HEK293 (cell line): ENCODE data around the gene RNF31.

Source experiments
- MEIS1 ChIP-seq: sonication (generic); formaldehyde crosslinking; IDR thresholded peaks from 2 replicates; pipeline ENCODE4 v1.8.1; 2022; ENCODE audit warnings: missing genetic modification reagents, mild to moderate bottlenecking, borderline replicate concordance
- MYNN ChIP-seq: fragments of 450-650 bp; formaldehyde crosslinking; IDR thresholded peaks from 2 replicates; pipeline ENCODE4 v1.5.1; 2016; ENCODE audit warnings: missing biosample characterization, missing genetic modification characterization, borderline replicate concordance
- MZF1 ChIP-seq: fragments of 450-650 bp; formaldehyde crosslinking; IDR thresholded peaks from 2 replicates; pipeline ENCODE4 v1.5.1; 2017; ENCODE audit warnings: missing biosample characterization, missing genetic modification characterization, borderline replicate concordance
- TCF7L2 ChIP-seq: IDR thresholded peaks from 2 replicates; pipeline ENCODE4 v1.6.1; 2011; ENCODE audit warnings: low read depth, mild to moderate bottlenecking, inconsistent platforms, low read length, moderate library complexity, borderline replicate concordance
- ZBTB21 ChIP-seq: fragments of 450-650 bp; formaldehyde crosslinking; IDR thresholded peaks from 2 replicates; pipeline ENCODE4 v1.5.1; 2017; ENCODE audit warnings: missing biosample characterization, missing genetic modification characterization
- ZBTB8A ChIP-seq: fragments of 450-650 bp; formaldehyde crosslinking; IDR thresholded peaks from 2 replicates; pipeline ENCODE4 v1.5.1; 2016; ENCODE audit warnings: missing biosample characterization, missing genetic modification characterization
- ZIC2 ChIP-seq: fragments of 450-650 bp; formaldehyde crosslinking; IDR thresholded peaks from 2 replicates; pipeline ENCODE4 v1.5.1; 2016; ENCODE audit warnings: missing biosample characterization, missing genetic modification characterization
- ZNF140 ChIP-seq: fragments of 450-650 bp; formaldehyde crosslinking; IDR thresholded peaks from 2 replicates; pipeline ENCODE4 v1.5.1; 2016; ENCODE audit warnings: missing biosample characterization, missing genetic modification characterization
- ZNF202 ChIP-seq: fragments of 450-650 bp; formaldehyde crosslinking; IDR thresholded peaks from 2 replicates; pipeline ENCODE4 v1.5.1; 2016; ENCODE audit warnings: missing biosample characterization, missing genetic modification characterization, borderline replicate concordance
- ZNF23 ChIP-seq: fragments of 450-650 bp; formaldehyde crosslinking; IDR thresholded peaks from 2 replicates; pipeline ENCODE4 v1.5.1; 2016; ENCODE audit warnings: missing biosample characterization, missing genetic modification characterization, borderline replicate concordance
- ZNF274 ChIP-seq, 2 experiments: fragments of 200-500 bp in 1 of 2; fragments of 450-650 bp in 1 of 2; sonication (Bioruptor generic) in 1 of 2; formaldehyde crosslinking in 1 of 2; IDR thresholded peaks; 2 replicates each; pipeline versions ENCODE4 v1.5.1 to v1.6.1; 2014 to 2016; ENCODE audit warnings: borderline replicate concordance in 1 of 2, inconsistent platforms in 1 of 2, low read length in 1 of 2, missing biosample characterization in 1 of 2, missing genetic modification characterization in 1 of 2
- ZNF324 ChIP-seq: fragments of 450-650 bp; formaldehyde crosslinking; IDR thresholded peaks from 2 replicates; pipeline ENCODE4 v1.5.1; 2016; ENCODE audit warnings: missing biosample characterization, missing genetic modification characterization
- ZNF514 ChIP-seq: fragments of 450-650 bp; formaldehyde crosslinking; IDR thresholded peaks from 2 replicates; pipeline ENCODE4 v1.5.1; 2016; ENCODE audit warnings: missing biosample characterization, missing genetic modification characterization
- ZNF561 ChIP-seq: fragments of 450-650 bp; IDR thresholded peaks from 2 replicates; pipeline ENCODE4 v1.5.1; 2018; ENCODE audit warnings: missing biosample characterization, missing genetic modification characterization, borderline replicate concordance
- ZNF629 ChIP-seq: fragments of 450-650 bp; formaldehyde crosslinking; IDR thresholded peaks from 2 replicates; pipeline ENCODE4 v1.5.1; 2017; ENCODE audit warnings: missing biosample characterization, missing genetic modification characterization
- ZNF658 ChIP-seq: fragments of 450-650 bp; formaldehyde crosslinking; IDR thresholded peaks from 2 replicates; pipeline ENCODE4; 2016; ENCODE audit warnings: missing biosample characterization, missing genetic modification characterization
- ZSCAN30 ChIP-seq: fragments of 450-650 bp; IDR thresholded peaks from 2 replicates; pipeline ENCODE4 v1.5.1; 2018; ENCODE audit warnings: missing biosample characterization, mild to moderate bottlenecking, missing genetic modification characterization, moderate library complexity
- TF ChIP-seq, protein P1 (sequence below): fragments of 450-650 bp; formaldehyde crosslinking; IDR thresholded peaks from 2 replicates; pipeline ENCODE4 v1.5.1; 2016; ENCODE audit warnings: missing biosample characterization, missing genetic modification characterization
- TF ChIP-seq, protein P2 (sequence below): fragments of 450-650 bp; formaldehyde crosslinking; IDR thresholded peaks from 2 replicates; pipeline ENCODE4 v1.5.1; 2016; ENCODE audit warnings: missing biosample characterization, missing genetic modification characterization
- TF ChIP-seq, protein P3 (sequence below): sonication (generic); formaldehyde crosslinking; IDR thresholded peaks from 2 replicates; pipeline ENCODE4 v1.8.1; 2022; ENCODE audit warnings: mild to moderate bottlenecking, moderate library complexity, missing genetic modification reagents
- TF ChIP-seq, protein P4 (sequence below): fragments of 450-650 bp; formaldehyde crosslinking; IDR thresholded peaks from 2 replicates; pipeline ENCODE4; 2016; ENCODE audit warnings: missing biosample characterization, missing genetic modification characterization
- TF ChIP-seq, protein P5 (sequence below): fragments of 450-650 bp; formaldehyde crosslinking; IDR thresholded peaks from 2 replicates; pipeline ENCODE4 v1.5.1; 2016; ENCODE audit warnings: missing biosample characterization, missing genetic modification characterization
- TF ChIP-seq, protein P6 (sequence below): fragments of 450-650 bp; formaldehyde crosslinking; IDR thresholded peaks from 2 replicates; pipeline ENCODE4 v1.5.1; 2016; ENCODE audit warnings: missing biosample characterization, missing genetic modification characterization, borderline replicate concordance
- TF ChIP-seq, protein P7 (sequence below): fragments of 450-650 bp; formaldehyde crosslinking; IDR thresholded peaks from 2 replicates; pipeline ENCODE4 v1.5.1; 2016; ENCODE audit warnings: missing biosample characterization, missing genetic modification characterization

Gene RNF31

DNA sequence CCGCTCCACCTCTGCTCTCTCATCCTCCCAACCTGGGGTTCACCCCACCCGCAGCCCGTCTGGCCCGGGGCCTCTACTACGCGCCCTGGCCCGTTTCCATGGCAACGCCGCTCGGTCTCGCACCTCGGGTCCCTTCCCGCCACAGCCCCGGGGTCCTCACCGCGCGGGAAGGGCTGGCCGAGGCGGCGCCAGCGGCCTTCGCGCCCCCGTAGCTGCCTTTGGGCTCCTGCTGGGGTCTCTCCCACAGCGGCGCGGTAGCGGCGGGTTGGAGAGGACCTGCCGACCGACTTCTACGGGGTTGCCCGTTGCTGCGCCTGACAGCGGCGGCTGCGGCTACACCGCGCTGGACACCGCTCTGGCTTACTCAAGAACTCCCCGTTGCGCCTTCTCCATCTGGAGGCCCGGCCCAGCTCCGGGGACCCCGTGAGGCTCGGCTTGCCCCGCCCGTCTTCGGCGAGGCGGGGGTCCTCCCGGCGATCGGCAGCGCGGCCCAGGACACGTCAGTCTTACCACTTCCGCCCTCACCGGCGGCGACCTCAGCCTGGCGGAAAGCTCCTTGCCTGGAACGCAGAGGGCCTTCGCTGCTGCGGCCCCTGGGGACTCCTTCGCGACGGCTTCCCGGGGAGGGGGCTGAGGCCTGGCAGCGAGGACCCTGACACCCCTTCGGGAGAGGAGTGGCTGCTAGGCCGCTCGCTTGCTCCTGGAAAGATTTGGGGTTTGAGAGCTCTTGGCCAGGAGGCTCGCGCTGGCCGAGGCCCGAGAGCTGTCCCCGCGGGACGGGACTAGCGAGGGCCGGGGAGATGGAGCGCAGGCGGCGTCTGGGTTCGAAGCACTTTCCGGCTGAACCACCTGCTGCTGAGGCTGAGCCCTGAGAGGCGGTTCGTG, 48.1 kb downstream of the RNF31 start, which contains the start of gene TM9SF1 (continued):
- TF ChIP-seq ZBTB8A (tag by site-specific recombination): peak; percentile 72
- TF ChIP-seq, protein P1, sequence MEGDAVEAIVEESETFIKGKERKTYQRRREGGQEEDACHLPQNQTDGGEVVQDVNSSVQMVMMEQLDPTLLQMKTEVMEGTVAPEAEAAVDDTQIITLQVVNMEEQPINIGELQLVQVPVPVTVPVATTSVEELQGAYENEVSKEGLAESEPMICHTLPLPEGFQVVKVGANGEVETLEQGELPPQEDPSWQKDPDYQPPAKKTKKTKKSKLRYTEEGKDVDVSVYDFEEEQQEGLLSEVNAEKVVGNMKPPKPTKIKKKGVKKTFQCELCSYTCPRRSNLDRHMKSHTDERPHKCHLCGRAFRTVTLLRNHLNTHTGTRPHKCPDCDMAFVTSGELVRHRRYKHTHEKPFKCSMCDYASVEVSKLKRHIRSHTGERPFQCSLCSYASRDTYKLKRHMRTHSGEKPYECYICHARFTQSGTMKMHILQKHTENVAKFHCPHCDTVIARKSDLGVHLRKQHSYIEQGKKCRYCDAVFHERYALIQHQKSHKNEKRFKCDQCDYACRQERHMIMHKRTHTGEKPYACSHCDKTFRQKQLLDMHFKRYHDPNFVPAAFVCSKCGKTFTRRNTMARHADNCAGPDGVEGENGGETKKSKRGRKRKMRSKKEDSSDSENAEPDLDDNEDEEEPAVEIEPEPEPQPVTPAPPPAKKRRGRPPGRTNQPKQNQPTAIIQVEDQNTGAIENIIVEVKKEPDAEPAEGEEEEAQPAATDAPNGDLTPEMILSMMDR (tag by site-specific recombination): 0 out of 2 replicates have a peak, but pooled peaks have one; percentile 29
- TF ChIP-seq MZF1 (tag by site-specific recombination): no peak
- no peak for TF ChIP-seq ZNF514 (tag by site-specific recombination)
- peak; percentile 29; the same call in 1 of the 2 replicates for TF ChIP-seq ZSCAN30 (tag by site-specific recombination)
- TF ChIP-seq, protein P2, sequence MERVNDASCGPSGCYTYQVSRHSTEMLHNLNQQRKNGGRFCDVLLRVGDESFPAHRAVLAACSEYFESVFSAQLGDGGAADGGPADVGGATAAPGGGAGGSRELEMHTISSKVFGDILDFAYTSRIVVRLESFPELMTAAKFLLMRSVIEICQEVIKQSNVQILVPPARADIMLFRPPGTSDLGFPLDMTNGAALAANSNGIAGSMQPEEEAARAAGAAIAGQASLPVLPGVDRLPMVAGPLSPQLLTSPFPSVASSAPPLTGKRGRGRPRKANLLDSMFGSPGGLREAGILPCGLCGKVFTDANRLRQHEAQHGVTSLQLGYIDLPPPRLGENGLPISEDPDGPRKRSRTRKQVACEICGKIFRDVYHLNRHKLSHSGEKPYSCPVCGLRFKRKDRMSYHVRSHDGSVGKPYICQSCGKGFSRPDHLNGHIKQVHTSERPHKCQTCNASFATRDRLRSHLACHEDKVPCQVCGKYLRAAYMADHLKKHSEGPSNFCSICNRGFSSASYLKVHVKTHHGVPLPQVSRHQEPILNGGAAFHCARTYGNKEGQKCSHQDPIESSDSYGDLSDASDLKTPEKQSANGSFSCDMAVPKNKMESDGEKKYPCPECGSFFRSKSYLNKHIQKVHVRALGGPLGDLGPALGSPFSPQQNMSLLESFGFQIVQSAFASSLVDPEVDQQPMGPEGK: peak; percentile 92
- TF ChIP-seq, protein P3, sequence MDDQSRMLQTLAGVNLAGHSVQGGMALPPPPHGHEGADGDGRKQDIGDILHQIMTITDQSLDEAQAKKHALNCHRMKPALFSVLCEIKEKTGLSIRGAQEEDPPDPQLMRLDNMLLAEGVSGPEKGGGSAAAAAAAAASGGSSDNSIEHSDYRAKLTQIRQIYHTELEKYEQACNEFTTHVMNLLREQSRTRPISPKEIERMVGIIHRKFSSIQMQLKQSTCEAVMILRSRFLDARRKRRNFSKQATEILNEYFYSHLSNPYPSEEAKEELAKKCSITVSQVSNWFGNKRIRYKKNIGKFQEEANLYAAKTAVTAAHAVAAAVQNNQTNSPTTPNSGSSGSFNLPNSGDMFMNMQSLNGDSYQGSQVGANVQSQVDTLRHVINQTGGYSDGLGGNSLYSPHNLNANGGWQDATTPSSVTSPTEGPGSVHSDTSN (CRISPR knock-in tag): peak; percentile 32; the same call in 1 of the 2 replicates
- TF ChIP-seq, protein P4, sequence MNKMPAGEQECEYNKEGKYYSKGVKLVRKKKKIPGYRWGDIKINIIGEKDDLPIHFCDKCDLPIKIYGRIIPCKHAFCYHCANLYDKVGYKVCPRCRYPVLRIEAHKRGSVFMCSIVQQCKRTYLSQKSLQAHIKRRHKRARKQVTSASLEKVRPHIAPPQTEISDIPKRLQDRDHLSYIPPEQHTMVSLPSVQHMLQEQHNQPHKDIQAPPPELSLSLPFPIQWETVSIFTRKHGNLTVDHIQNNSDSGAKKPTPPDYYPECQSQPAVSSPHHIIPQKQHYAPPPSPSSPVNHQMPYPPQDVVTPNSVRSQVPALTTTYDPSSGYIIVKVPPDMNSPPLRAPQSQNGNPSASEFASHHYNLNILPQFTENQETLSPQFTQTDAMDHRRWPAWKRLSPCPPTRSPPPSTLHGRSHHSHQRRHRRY (tag by site-specific recombination): no peak
- no peak for TF ChIP-seq ZNF658 (tag by site-specific recombination)
- no peak for TF ChIP-seq TCF7L2
- no peak for TF ChIP-seq ZNF274 (IDR thresholded peaks at IDR 0.05; ENCODE audit: low read length)
- no peak for TF ChIP-seq ZNF274 (tag by site-specific recombination; IDR thresholded peaks at IDR 0.05; ENCODE audit: borderline replicate concordance)
- TF ChIP-seq ZIC2 (tag by site-specific recombination): peak; percentile 87
- TF ChIP-seq ZNF202 (tag by site-specific recombination): no peak
- TF ChIP-seq MEIS1 (CRISPR knock-in tag): no peak; the same call in 1 of the 2 replicates
- TF ChIP-seq, protein P5, sequence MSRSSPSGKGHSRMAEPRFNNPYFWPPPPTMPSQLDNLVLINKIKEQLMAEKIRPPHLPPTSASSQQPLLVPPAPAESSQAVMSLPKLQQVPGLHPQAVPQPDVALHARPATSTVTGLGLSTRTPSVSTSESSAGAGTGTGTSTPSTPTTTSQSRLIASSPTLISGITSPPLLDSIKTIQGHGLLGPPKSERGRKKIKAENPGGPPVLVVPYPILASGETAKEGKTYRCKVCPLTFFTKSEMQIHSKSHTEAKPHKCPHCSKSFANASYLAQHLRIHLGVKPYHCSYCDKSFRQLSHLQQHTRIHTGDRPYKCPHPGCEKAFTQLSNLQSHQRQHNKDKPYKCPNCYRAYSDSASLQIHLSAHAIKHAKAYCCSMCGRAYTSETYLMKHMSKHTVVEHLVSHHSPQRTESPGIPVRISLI: no peak
- no peak for TF ChIP-seq MYNN (tag by site-specific recombination)
- TF ChIP-seq ZNF324 (tag by site-specific recombination): peak; percentile 88; the same call in 1 of the 2 replicates
- no peak for TF ChIP-seq ZNF140 (tag by site-specific recombination)
- TF ChIP-seq, protein P6, sequence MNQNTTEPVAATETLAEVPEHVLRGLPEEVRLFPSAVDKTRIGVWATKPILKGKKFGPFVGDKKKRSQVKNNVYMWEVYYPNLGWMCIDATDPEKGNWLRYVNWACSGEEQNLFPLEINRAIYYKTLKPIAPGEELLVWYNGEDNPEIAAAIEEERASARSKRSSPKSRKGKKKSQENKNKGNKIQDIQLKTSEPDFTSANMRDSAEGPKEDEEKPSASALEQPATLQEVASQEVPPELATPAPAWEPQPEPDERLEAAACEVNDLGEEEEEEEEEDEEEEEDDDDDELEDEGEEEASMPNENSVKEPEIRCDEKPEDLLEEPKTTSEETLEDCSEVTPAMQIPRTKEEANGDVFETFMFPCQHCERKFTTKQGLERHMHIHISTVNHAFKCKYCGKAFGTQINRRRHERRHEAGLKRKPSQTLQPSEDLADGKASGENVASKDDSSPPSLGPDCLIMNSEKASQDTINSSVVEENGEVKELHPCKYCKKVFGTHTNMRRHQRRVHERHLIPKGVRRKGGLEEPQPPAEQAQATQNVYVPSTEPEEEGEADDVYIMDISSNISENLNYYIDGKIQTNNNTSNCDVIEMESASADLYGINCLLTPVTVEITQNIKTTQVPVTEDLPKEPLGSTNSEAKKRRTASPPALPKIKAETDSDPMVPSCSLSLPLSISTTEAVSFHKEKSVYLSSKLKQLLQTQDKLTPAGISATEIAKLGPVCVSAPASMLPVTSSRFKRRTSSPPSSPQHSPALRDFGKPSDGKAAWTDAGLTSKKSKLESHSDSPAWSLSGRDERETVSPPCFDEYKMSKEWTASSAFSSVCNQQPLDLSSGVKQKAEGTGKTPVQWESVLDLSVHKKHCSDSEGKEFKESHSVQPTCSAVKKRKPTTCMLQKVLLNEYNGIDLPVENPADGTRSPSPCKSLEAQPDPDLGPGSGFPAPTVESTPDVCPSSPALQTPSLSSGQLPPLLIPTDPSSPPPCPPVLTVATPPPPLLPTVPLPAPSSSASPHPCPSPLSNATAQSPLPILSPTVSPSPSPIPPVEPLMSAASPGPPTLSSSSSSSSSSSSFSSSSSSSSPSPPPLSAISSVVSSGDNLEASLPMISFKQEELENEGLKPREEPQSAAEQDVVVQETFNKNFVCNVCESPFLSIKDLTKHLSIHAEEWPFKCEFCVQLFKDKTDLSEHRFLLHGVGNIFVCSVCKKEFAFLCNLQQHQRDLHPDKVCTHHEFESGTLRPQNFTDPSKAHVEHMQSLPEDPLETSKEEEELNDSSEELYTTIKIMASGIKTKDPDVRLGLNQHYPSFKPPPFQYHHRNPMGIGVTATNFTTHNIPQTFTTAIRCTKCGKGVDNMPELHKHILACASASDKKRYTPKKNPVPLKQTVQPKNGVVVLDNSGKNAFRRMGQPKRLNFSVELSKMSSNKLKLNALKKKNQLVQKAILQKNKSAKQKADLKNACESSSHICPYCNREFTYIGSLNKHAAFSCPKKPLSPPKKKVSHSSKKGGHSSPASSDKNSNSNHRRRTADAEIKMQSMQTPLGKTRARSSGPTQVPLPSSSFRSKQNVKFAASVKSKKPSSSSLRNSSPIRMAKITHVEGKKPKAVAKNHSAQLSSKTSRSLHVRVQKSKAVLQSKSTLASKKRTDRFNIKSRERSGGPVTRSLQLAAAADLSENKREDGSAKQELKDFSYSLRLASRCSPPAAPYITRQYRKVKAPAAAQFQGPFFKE: 0 out of 2 replicates have a peak, but pooled peaks have one; percentile 65
- peak; percentile 48 for TF ChIP-seq ZBTB21 (tag by site-specific recombination)
- TF ChIP-seq, protein P7, sequence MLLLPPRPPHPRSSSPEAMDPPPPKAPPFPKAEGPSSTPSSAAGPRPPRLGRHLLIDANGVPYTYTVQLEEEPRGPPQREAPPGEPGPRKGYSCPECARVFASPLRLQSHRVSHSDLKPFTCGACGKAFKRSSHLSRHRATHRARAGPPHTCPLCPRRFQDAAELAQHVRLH (tag by site-specific recombination): peak; percentile 82
- no peak for TF ChIP-seq ZNF23
- TF ChIP-seq ZNF561 (tag by site-specific recombination): peak; percentile 84
- TF ChIP-seq ZNF629 (tag by site-specific recombination): peak; percentile 85
